H1 (cell line): ENCODE measurements around the gene PRCP. TPM values are rescaled to one million over a fixed set of nuclear protein-coding genes. Genes with fewer than 3 reads are reported as not detected.

ENCODE experiments used
- CTCF ChIA-PET: fragments of 300-600 bp; sonication (Branson Sonifier 250); formaldehyde crosslinking; loops from one replicate; lab custom pipeline; 2021; ENCODE audit not compliant: partially characterized antibody; lab: Charles Lee
- POLR2A ChIA-PET: fragments of 300-600 bp; sonication (Branson Sonifier 250); formaldehyde crosslinking; loops from one replicate; lab custom pipeline; 2021; ENCODE audit warnings: inconsistent platforms; ENCODE audit not compliant: partially characterized antibody; lab: Charles Lee
- DNase-seq, 2 experiments: peaks; one replicate each; pipeline versions ENCODE4 v3.0.0 to v3.0.0-alpha.2; 2010 to 2022; ENCODE audit warnings: low spot score in 2 of 2, low read depth in 1 of 2, mixed read lengths in 1 of 2
- FAIRE-seq: peaks from 2 replicates; lab custom pipeline; 2011; peaks lifted over from hg19 to GRCh38; lab: Jason Lieb, UNC
- H2AFZ ChIP-seq: 2 replicates; pipeline ENCODE4 v1.8.1; 2012; ENCODE audit warnings: low read length, inconsistent platforms
- H2AK5ac ChIP-seq: 2 replicates; pipeline ENCODE4 v1.6.1; 2013; ENCODE audit warnings: low read depth, low read length
- H2BK120ac ChIP-seq: replicated peaks from 2 replicates; pipeline ENCODE3; 2013; ENCODE audit warnings: low read depth, low read length, inconsistent platforms
- H2BK12ac ChIP-seq: 2 replicates; pipeline ENCODE4 v1.6.1; 2013; ENCODE audit warnings: low read depth, low read length
- H2BK15ac ChIP-seq: 2 replicates; pipeline ENCODE4 v1.6.1; 2013; ENCODE audit warnings: low read length
- H2BK20ac ChIP-seq: 2 replicates; pipeline ENCODE4 v1.6.1; 2013; ENCODE audit warnings: low read length
- H2BK5ac ChIP-seq: 2 replicates; pipeline ENCODE4 v1.6.1; 2013; ENCODE audit warnings: low read depth, low read length
- H3K14ac ChIP-seq: 2 replicates; pipeline ENCODE4 v1.6.1; 2013; ENCODE audit warnings: inconsistent platforms; ENCODE audit not compliant: insufficient read length
- H3K18ac ChIP-seq: 2 replicates; pipeline ENCODE4 v1.6.1; 2013; ENCODE audit warnings: low read length; ENCODE audit errors: extremely low read depth
- H3K23ac ChIP-seq: 2 replicates; pipeline ENCODE4 v1.6.1; 2013; ENCODE audit warnings: inconsistent platforms; ENCODE audit not compliant: insufficient read length
- H3K23me2 ChIP-seq: 2 replicates; pipeline ENCODE4 v1.6.1; 2013; ENCODE audit warnings: low read depth, low read length
- H3K27ac ChIP-seq: 2 replicates; pipeline ENCODE4 v1.6.1; 2011; ENCODE audit warnings: low read depth, low read length, inconsistent platforms
- H3K27me3 ChIP-seq, 4 experiments: replicated peaks in 1 of 4; 1 replicate in 1 of 4; 2 replicates in 3 of 4; pipeline versions ENCODE4 v1.6.1 to v1.8.1; 2011 to 2013; ENCODE audit warnings: low read length in 3 of 4, mild to moderate bottlenecking in 3 of 4, inconsistent platforms in 2 of 4, mixed read lengths in 2 of 4, moderate library complexity in 1 of 4; ENCODE audit not compliant: control insufficient read depth in 3 of 4, insufficient read depth in 3 of 4; ENCODE audit errors: extremely low read depth in 1 of 4
- H3K36me3 ChIP-seq, 4 experiments: 2 replicates each; pipeline versions ENCODE4 v1.6.1 to v1.8.1; 2011 to 2013; ENCODE audit warnings: mild to moderate bottlenecking in 4 of 4, low read length in 3 of 4, moderate library complexity in 2 of 4, control low read depth in 1 of 4, inconsistent platforms in 1 of 4; ENCODE audit not compliant: insufficient read depth in 4 of 4, control insufficient read depth in 2 of 4
- H3K4ac ChIP-seq: replicated peaks from 2 replicates; pipeline ENCODE3; 2013; ENCODE audit warnings: low read length, low read depth, mixed read lengths, inconsistent platforms; ENCODE audit not compliant: insufficient read length
- H3K4me1 ChIP-seq, 4 experiments: replicated peaks in 1 of 4; 1 replicate in 1 of 4; 2 replicates in 3 of 4; pipeline versions ENCODE4 v1.6.1 to v1.8.1; 2011 to 2013; ENCODE audit warnings: low read length in 3 of 4, inconsistent platforms in 2 of 4, mixed read lengths in 1 of 4; ENCODE audit not compliant: insufficient read depth in 4 of 4, control insufficient read depth in 3 of 4
- H3K4me2 ChIP-seq, 2 experiments: 2 replicates each; pipeline versions ENCODE4 v1.6.1 to v1.8.1; 2011 to 2013; ENCODE audit warnings: low read depth in 2 of 2, low read length in 2 of 2, control low read depth in 1 of 2, inconsistent platforms in 1 of 2, mild to moderate bottlenecking in 1 of 2; ENCODE audit not compliant: insufficient read depth in 1 of 2
- H3K4me3 ChIP-seq, 4 experiments: fragments of 200-600, 300-600 bp in 1 of 4; sonication (generic), shearing (Covaris generic), sonication (Bioruptor Twin) in 1 of 4; 2 replicates each; pipeline versions ENCODE4 v1.5.1 to v1.8.1; 2011 to 2016; ENCODE audit warnings: low read length in 4 of 4, low read depth in 3 of 4, control low read depth in 2 of 4, inconsistent platforms in 2 of 4, mild to moderate bottlenecking in 2 of 4, mixed read lengths in 1 of 4, moderate library complexity in 1 of 4; ENCODE audit not compliant: insufficient read depth in 2 of 4; ENCODE audit errors: extremely low read depth in 1 of 4
- H3K56ac ChIP-seq: replicated peaks from 2 replicates; pipeline ENCODE3; 2013; ENCODE audit warnings: low read depth, mild to moderate bottlenecking, mixed read lengths, low read length, inconsistent platforms; ENCODE audit not compliant: insufficient read length
- H3K79me1 ChIP-seq: 2 replicates; pipeline ENCODE4 v1.6.1; 2013; ENCODE audit warnings: low read depth, low read length, control low read depth
- H3K79me2 ChIP-seq, 2 experiments: 2 replicates each; pipeline versions ENCODE4 v1.6.1 to v1.8.1; 2012 to 2013; ENCODE audit warnings: low read length in 2 of 2, mild to moderate bottlenecking in 2 of 2, inconsistent platforms in 1 of 2; ENCODE audit not compliant: insufficient read depth in 2 of 2, control insufficient read depth in 1 of 2
- H3K9ac ChIP-seq, 4 experiments: replicated peaks in 1 of 4; 1 replicate in 1 of 4; 2 replicates in 3 of 4; pipeline versions ENCODE4 v1.6.1 to v1.8.1; 2011 to 2013; ENCODE audit warnings: low read depth in 3 of 4, low read length in 3 of 4, control low read depth in 2 of 4, mild to moderate bottlenecking in 2 of 4, moderate library complexity in 2 of 4, inconsistent platforms in 1 of 4; ENCODE audit errors: extremely low read depth in 1 of 4
- H3K9me3 ChIP-seq, 2 experiments: 2 replicates each; pipeline versions ENCODE4 v1.6.1 to v1.8.1; 2012 to 2013; ENCODE audit warnings: mild to moderate bottlenecking in 2 of 2, moderate library complexity in 2 of 2, control low read depth in 1 of 2, inconsistent platforms in 1 of 2, low read depth in 1 of 2, low read length in 1 of 2, mixed read lengths in 1 of 2; ENCODE audit not compliant: insufficient read depth in 2 of 2
- H4K20me1 ChIP-seq, 2 experiments: replicated peaks in 1 of 2; 2 replicates each; pipeline versions ENCODE3 to v1.8.1; 2011 to 2013; ENCODE audit warnings: inconsistent platforms in 2 of 2, low read length in 2 of 2, mild to moderate bottlenecking in 1 of 2; ENCODE audit not compliant: insufficient read depth in 2 of 2, control insufficient read depth in 1 of 2
- H4K5ac ChIP-seq: 2 replicates; pipeline ENCODE4 v1.6.1; 2013; ENCODE audit warnings: low read length, low read depth, mixed read lengths, inconsistent platforms; ENCODE audit not compliant: insufficient read length
- H4K8ac ChIP-seq: 2 replicates; pipeline ENCODE4 v1.8.0; 2013; ENCODE audit warnings: mild to moderate bottlenecking, moderate library complexity, low read length, inconsistent platforms; ENCODE audit not compliant: insufficient read depth; ENCODE audit errors: extremely low read depth
- H4K91ac ChIP-seq: replicated peaks from 2 replicates; pipeline ENCODE3; 2013; ENCODE audit warnings: low read length, mixed read lengths, inconsistent platforms; ENCODE audit not compliant: insufficient read length
- RNF2 ChIP-seq: fragments of 200-900, 300-1000 bp; sonication (generic); IDR thresholded peaks from 2 replicates; pipeline ENCODE4 v1.7.1; 2016; ENCODE audit warnings: borderline replicate concordance, low read depth, mild to moderate bottlenecking, antibody characterized with exemption, low read length; ENCODE audit not compliant: poor library complexity, severe bottlenecking; ENCODE audit errors: missing control alignments
- SIN3A ChIP-seq, 2 experiments: IDR thresholded peaks in 1 of 2; conservative IDR thresholded peaks in 1 of 2; 2 replicates each; pipeline ENCODE4 v1.6.1; 2011 to 2012; ENCODE audit warnings: low read length in 2 of 2, improper control_type of control experiment in 1 of 2, low read depth in 1 of 2, mild to moderate bottlenecking in 1 of 2
- SP4 ChIP-seq: IDR thresholded peaks from 2 replicates; pipeline ENCODE4 v1.6.1; 2012; ENCODE audit warnings: low read length, inconsistent platforms
- WGBS, 2 experiments: shearing (Covaris generic) in 1 of 2; methylation state at CpG; one replicate each; pipeline versions ENCODE4 v1.1.6 to v1.1.7; 2013 to 2015; ENCODE audit warnings: low lambda C conversion rate in 2 of 2, mixed read lengths in 2 of 2, inconsistent platforms in 1 of 2, low coverage in 1 of 2, missing lambda C conversion rate in 1 of 2; ENCODE audit not compliant: insufficient replicate concordance in 2 of 2, insufficient coverage in 1 of 2, insufficient read length in 1 of 2; ENCODE audit errors: extremely low coverage in 1 of 2, missing lambda C conversion rate in 1 of 2; 5-methylcytosine and 5-hydroxymethylcytosine counted together
- polyA plus RNA-seq, 7 experiments: library from polyadenylated mRNA; depleted of rRNA in 3 of 7; stranded (reverse) in 5 of 7; unstranded in 2 of 7; fragments of >200 nt in 5 of 7; fragments of 200-250 nt in 2 of 7; gene quantifications; 1 replicate in 5 of 7; 2 replicates in 1 of 7; 4 replicates in 1 of 7; pipeline versions ENCODE4 v1.2.1 to v1.2.3, GENCODE V29; 2011 to 2013; ENCODE audit warnings: missing spikeins in 2 of 7, mixed read lengths in 2 of 7
- total RNA-seq: library from RNA; stranded (reverse); fragmentation: NEBNext Ultra II Directional; extraction: Animal tissue kit (Norgen Biotek cat#: 25700); gene quantifications from 2 replicates; pipeline ENCODE4 v1.2.1, GENCODE V29; 2021

Gene PRCP
- total and polyA plus RNA-seq, 2 of the 8 experiments (the other 6 are each of a cell fraction or from before 2014, with no cell fraction given): 63.8 to 84.4 TPM

- no peak overlapping the region for H3K4ac ChIP-seq
- no peaks in the 10 kb centered on the region for H3K79me2 ChIP-seq
- H2BK12ac ChIP-seq: no peak overlapping the region
- TF ChIP-seq RNF2: no peak
- no peak for TF ChIP-seq SIN3A (conservative IDR thresholded peaks at IDR 0.05 in 1 of 2, IDR thresholded peaks at IDR 0.05 in 1 of 2; ENCODE audit: low read depth in 1 of 2, low read length in 2 of 2)
- no peak for TF ChIP-seq SP4
- ChIA-PET CTCF (interaction anchor here (0.8 to 2.2 kb wide), 4 partner anchors 16 to 23 kb away, joined by 3 to 11 read pairs (median 3); no protein-coding TSS in a partner anchor), POLR2A (no interaction called here)
- H4K20me1 ChIP-seq: peaks cover 0 to 2% of the 10 kb centered on the region in 2 experiments
- no peak overlapping the region for H2AFZ ChIP-seq
- peaks cover 0 to 9% (median 3%) of the 10 kb centered on the region in 4 experiments; a peak in 2 of 8 replicates for H3K36me3 ChIP-seq
- H3K79me1 ChIP-seq: no peaks in the 10 kb centered on the region
- no peak overlapping the region for H4K8ac ChIP-seq
- H2BK15ac ChIP-seq: no peak overlapping the region
- H3K23me2 ChIP-seq: no peaks in the 10 kb centered on the region
- no peak overlapping the region for H3K27ac ChIP-seq
- no peak for FAIRE-seq
- H3K23ac ChIP-seq: no peak overlapping the region
- H3K56ac ChIP-seq: no peak overlapping the region
- no peak overlapping the region for H3K14ac ChIP-seq
- no peak overlapping the region for H3K9ac ChIP-seq
- no peak overlapping the region for H2BK120ac ChIP-seq
- H3K18ac ChIP-seq: no peak overlapping the region
- 89% methylated on average over 3 of the region's 3 CpGs; no CpG with 5 or more reads in 1 of the 2 experiments for WGBS, 2 experiments
- no peaks in the 10 kb centered on the region for H3K27me3 ChIP-seq
- H2AK5ac ChIP-seq: no peak overlapping the region
- H3K9me3 ChIP-seq: peaks cover 8 to 24% of the 10 kb centered on the region in 2 experiments
- no peak overlapping the region for H2BK5ac ChIP-seq
- DNase-seq: no peak
- H3K4me1 ChIP-seq: no peaks in the 10 kb centered on the region
- no peak overlapping the region for H2BK20ac ChIP-seq
- H3K4me3 ChIP-seq: no peak overlapping the region
- no peak overlapping the region for H4K91ac ChIP-seq
- no peak overlapping the region for H4K5ac ChIP-seq
- no peak overlapping the region for H3K4me2 ChIP-seq
These were observed 16.4 kb downstream of the PRCP start for GRCh38 chr11:82883853-82884252.
